Urinary bladder (tissue), 4 donors: Measurements from ENCODE around the gene MED1. TPM values are rescaled to one million over a fixed set of nuclear protein-coding genes. Genes with fewer than 3 reads are reported as not detected.
"Not testable (repeated sequence)": the region's sequence is repeated elsewhere in the genome, so short reads cannot be mapped to it uniquely, and the experiment has no call there.

Experiments used
- DNase-seq: peaks from one replicate; pipeline ENCODE4 v3.0.0-alpha.2; 2015; ENCODE audit errors: extremely low spot score
- H3K27ac ChIP-seq: one replicate; pipeline ENCODE4 v1.5.1; 2013; ENCODE audit warnings: low read depth, mild to moderate bottlenecking, moderate library complexity
- H3K36me3 ChIP-seq: one replicate; pipeline ENCODE4 v1.6.1; 2013; ENCODE audit warnings: mild to moderate bottlenecking, moderate library complexity; ENCODE audit not compliant: insufficient read depth
- H3K4me1 ChIP-seq: one replicate; pipeline ENCODE4 v1.6.1; 2013; ENCODE audit warnings: mild to moderate bottlenecking, moderate library complexity; ENCODE audit not compliant: insufficient read depth
- H3K4me3 ChIP-seq: one replicate; pipeline ENCODE4 v1.5.1; 2013; ENCODE audit warnings: low read depth, low read length
- WGBS: extraction: QIAGEN DNeasy Blood & Tissue Kit; methylation state at CpG from one replicate; pipeline ENCODE4 v1.1.7; 2013; 5-methylcytosine and 5-hydroxymethylcytosine counted together
- polyA plus RNA-seq: library from polyadenylated mRNA; stranded (reverse); fragments of 200-250 nt; gene quantifications from one replicate; pipeline ENCODE4 v1.2.3, GENCODE V29; 2013
- total RNA-seq: library from RNA; depleted of rRNA; stranded (reverse); fragments of >200 nt; gene quantifications from one replicate; pipeline ENCODE4 v1.2.3, GENCODE V29; 2014
- donor health status: healthy with polysubstance abuse.
- donor health status: healthy.

The MED1 gene
- total and polyA plus RNA-seq, 2 donors, result 17.1 to 27.4 TPM

DNA sequence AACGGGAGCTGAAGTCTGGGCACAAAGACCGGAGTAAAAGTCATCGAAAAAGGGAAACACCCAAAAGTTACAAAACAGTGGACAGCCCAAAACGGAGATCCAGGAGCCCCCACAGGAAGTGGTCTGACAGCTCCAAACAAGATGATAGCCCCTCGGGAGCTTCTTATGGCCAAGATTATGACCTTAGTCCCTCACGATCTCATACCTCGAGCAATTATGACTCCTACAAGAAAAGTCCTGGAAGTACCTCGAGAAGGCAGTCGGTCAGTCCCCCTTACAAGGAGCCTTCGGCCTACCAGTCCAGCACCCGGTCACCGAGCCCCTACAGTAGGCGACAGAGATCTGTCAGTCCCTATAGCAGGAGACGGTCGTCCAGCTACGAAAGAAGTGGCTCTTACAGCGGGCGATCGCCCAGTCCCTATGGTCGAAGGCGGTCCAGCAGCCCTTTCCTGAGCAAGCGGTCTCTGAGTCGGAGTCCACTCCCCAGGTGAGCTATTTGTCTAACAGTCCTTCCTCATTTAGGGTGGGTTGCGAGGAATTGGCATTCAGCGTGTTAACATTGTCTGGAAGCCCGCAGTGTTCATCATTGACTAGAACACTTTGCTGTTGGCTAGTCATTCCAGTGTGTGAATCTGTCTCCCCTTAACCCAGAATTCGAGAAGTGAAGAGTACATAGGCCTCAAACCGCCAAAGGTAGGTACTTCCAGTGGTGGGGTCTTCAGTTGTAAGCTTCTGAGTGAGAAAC, 11.7 kb upstream of the MED1 start:
- no peak for DNase-seq

DNA sequence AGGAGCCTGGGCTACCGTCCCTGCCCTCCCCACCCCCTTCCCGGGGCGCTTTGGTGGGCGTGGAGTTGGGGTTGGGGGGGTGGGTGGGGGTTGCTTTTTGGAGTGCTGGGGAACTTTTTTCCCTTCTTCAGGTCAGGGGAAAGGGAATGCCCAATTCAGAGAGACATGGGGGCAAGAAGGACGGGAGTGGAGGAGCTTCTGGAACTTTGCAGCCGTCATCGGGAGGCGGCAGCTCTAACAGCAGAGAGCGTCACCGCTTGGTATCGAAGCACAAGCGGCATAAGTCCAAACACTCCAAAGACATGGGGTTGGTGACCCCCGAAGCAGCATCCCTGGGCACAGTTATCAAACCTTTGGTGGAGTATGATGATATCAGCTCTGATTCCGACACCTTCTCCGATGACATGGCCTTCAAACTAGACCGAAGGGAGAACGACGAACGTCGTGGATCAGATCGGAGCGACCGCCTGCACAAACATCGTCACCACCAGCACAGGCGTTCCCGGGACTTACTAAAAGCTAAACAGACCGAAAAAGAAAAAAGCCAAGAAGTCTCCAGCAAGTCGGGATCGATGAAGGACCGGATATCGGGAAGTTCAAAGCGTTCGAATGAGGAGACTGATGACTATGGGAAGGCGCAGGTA, 11.0 kb upstream of the MED1 start:
- peak overlapping the region; percentile 72 for H3K4me3 ChIP-seq
- H3K36me3 ChIP-seq, result no peaks in the 10 kb centered on the region
- DNase-seq, result no peak
- H3K27ac ChIP-seq, result no peak overlapping the region
- no peaks in the 10 kb centered on the region for H3K4me1 ChIP-seq
- WGBS, result under 1% methylated on average over 34 of the region's 34 CpGs

More for the DNA sequence above, 11.7 kb upstream of the MED1 start:
- Histone ChIP-seq H3K36me3 (no peaks in the 10 kb centered on the region), H3K4me3 (peak overlapping the region; percentile 72), H3K27ac (no peak overlapping the region), H3K4me1 (no peaks in the 10 kb centered on the region)
- WGBS, result under 1% methylated on average over 28 of the region's 28 CpGs

DNA sequence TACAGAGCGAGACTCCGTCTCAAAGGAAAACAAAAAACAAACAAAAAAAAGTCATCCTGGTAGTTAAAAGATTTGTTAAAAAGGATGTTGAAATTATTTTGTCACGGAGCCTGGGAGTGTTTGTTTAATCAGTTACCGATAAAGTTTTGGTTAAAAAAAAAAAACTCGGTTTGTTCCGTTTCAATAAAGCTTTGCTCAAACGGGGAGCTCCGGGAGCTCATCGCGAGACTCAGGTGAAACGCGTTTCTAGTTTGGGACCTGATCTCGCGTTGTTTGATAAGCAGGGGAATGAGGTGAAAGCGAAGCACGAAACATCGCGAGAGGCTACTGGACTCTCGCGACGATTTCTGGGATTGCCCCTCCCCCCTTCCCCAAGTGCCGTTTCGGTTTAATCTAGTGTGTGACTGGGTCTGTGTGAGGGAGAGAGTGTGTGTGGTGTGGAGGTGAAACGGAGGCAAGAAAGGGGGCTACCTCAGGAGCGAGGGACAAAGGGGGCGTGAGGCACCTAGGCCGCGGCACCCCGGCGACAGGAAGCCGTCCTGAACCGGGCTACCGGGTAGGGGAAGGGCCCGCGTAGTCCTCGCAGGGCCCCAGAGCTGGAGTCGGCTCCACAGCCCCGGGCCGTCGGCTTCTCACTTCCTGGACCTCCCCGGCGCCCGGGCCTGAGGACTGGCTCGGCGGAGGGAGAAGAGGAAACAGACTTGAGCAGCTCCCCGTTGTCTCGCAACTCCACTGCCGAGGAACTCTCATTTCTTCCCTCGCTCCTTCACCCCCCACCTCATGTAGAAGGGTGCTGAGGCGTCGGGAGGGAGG, 10.3 kb upstream of the MED1 start, which contains the start of gene CDK12:
Gene CDK12 (plus strand): TSS at position 374 of the 813 bp plus-strand sequence. CDS start 586 bp downstream, outside the sequence.
- under 1% methylated on average over 49 of the region's 51 CpGs for WGBS

DNA sequence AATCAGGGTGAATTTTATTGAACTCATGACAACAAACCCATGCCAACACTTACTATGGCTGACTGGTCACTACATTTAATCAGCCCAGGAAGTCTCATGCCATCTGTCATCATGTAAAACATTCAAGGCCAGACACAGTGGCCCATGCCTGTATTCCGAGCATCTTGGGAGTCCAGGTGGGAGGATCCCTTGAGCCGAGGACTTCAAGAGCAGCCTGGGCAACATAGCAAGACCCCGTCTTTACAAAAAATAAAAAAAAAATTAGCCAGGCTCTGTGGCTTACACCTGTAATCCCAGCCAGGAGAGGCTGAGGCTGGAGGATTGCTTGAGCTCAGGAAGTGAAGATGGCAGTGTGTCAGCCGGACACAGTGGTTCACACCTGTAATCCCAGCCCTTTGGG, 4.9 kb upstream of the MED1 start:
- Histone ChIP-seq H3K36me3 (no peaks in the 10 kb centered on the region), H3K27ac (no peak overlapping the region), H3K4me1 (no peaks in the 10 kb centered on the region), H3K4me3 (no peak overlapping the region)
- no peak for DNase-seq
- WGBS, result 90% methylated on average over 4 of the region's 4 CpGs

More for the DNA sequence above, 10.3 kb upstream of the MED1 start, which contains the start of gene CDK12:
- Histone ChIP-seq H3K36me3 (no peaks in the 10 kb centered on the region), H3K27ac (peak within 1 kb of the TSS; percentile 92), H3K4me1 (no peaks in the 10 kb centered on the region), H3K4me3 (peak within 1 kb of the TSS; percentile 72)
- peak; percentile 98 for DNase-seq

DNA sequence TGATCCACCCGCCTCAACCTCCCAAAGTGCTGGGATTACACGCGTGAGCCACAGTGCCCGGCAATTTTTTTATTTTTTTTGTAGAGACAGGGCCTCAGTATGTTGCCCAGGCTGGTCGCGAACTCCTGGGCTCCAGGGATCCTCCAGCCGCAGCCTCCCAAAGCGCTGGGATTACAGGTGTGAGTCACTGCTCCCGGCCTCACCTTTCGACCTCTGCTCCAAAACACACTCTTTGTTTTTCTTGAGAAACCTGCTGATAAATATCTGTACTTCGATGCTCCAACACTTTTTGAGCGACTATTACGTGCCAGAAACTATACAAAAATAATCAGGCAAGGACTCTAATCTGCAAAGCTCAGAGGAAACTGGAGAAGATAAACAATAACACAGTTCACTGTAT, 1.0 kb downstream of the MED1 start:
- 82% methylated on average over 13 of the region's 13 CpGs for WGBS
- Histone ChIP-seq H3K4me1 (no peaks in the 10 kb centered on the region), H3K36me3 (peaks cover 3% of the 10 kb centered on the region), H3K27ac (no peak overlapping the region), H3K4me3 (peak overlapping the region; percentile 63)
- DNase-seq, result no peak

DNA sequence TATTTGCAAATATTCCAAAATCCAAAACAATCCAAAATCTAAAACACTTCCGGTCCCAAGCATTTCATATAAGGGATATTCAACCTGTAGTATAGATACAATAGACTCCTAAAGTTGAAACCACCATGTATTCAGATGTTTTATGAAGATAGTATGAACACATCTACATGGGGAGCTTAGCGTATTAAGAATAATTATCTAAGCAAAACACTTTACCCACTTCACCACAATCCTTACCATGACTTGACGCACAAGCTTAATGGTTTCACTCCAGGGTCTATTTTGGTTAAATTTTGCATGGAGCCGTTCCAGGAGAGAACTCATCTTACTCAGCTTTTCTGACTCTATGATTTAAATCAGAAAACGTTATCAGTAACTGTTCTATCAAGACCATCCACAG, 3.5 kb downstream of the MED1 start:
- Histone ChIP-seq H3K27ac (no peak overlapping the region), H3K4me3 (no peak overlapping the region), H3K36me3 (peaks cover 3% of the 10 kb centered on the region), H3K4me1 (no peaks in the 10 kb centered on the region)
- no peak for DNase-seq
- 90% methylated on average over 5 of the region's 5 CpGs for WGBS

DNA sequence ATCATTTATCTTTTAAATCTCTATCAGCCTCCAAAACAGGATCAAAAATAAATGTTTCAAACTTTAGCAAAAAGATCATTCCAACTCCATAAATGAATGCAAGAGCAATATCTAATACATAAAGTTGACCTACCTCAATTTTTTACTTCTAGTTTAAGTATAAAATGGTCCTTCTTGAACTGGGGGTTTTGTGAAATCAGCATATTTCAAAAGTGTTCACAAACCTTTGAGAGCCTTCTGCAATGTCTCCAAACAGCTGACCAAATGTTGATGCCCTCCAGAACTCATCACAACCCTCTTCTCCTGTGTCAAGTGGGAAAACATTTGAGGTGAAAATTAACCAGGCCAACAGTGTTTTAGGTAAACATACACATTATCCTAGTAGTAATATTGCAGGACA, 7.7 kb downstream of the MED1 start:
- no peak for DNase-seq
- H3K27ac ChIP-seq, result no peak overlapping the region
- H3K36me3 ChIP-seq, result peaks cover 6% of the 10 kb centered on the region

DNA sequence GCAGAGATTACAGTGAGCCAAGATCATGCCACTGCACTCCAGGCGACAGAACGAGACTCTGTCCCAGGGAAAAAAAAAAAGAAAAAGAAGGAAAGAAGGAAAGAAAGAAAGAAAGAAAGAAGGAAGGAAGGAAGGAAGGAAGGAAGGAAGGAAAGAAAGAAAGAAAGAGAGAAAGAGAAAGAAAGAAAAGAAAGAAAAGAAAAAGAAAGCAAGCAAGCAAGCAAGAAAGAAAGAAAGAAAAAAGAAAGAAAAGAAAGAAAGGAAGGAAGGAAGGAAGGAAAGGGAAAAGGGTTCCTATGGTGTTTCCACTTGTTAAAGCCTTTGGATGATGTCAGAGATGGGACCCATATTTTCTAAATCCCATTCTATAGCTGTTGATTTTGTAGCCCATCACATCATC, 11.2 kb downstream of the MED1 start:
- not testable (repeated sequence) for DNase-seq, H3K4me3 ChIP-seq, H3K36me3 ChIP-seq, H3K27ac ChIP-seq, H3K4me1 ChIP-seq
- over 99% methylated on average over 2 of the region's 2 CpGs for WGBS

More for the DNA sequence above, 7.7 kb downstream of the MED1 start:
- Histone ChIP-seq H3K4me1 (no peaks in the 10 kb centered on the region), H3K4me3 (no peak overlapping the region)

DNA sequence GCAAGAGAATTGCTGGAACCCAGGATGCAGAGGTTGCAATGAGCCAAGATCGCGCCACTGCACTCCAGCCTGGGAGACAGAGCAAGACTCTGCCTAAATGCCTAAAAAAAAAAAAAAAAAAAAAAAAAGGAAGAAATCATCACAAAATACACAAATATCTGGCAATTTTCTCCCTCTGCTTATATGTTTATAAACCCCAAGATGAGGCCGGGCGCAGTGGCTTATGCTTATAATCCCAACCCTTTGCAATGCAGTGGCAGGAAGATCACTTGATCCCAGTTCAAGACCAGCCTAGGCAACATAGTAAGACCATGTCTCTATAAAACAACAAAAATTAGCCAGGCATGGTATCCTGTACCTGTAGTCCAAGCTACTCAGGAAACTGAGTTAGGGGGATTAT, 21.5 kb downstream of the MED1 start:
- H3K4me1 ChIP-seq, result no peaks in the 10 kb centered on the region
- H3K4me3 ChIP-seq, result no peak overlapping the region
- H3K36me3 ChIP-seq, result peaks cover 9% of the 10 kb centered on the region
- 96% methylated on average over 4 of the region's 4 CpGs for WGBS
- no peak for DNase-seq
- no peak overlapping the region for H3K27ac ChIP-seq

DNA sequence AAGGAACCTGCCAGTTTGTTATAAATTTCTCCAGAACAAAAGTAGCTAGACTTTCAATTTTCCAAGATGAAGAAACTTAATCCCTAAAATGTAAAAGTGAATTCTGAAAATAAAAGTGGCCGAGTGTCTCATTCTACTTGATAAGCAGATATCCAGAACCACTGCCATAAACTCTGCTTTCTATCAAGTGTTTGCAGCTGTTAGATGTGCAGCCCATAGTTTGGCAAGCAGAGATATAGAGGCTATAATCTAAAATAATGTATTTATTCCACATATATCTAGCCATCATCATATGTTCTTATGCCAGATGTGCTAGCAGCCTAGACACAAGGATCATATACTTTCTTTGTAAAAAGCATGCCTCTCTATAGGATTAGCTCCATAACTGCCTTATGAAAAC, 34.9 kb downstream of the MED1 start:
- Histone ChIP-seq H3K36me3 (peaks cover 12% of the 10 kb centered on the region), H3K4me1 (no peaks in the 10 kb centered on the region), H3K4me3 (no peak overlapping the region), H3K27ac (no peak overlapping the region)
- 78% methylated on average over 1 of the region's 1 CpG for WGBS
- no peak for DNase-seq

DNA sequence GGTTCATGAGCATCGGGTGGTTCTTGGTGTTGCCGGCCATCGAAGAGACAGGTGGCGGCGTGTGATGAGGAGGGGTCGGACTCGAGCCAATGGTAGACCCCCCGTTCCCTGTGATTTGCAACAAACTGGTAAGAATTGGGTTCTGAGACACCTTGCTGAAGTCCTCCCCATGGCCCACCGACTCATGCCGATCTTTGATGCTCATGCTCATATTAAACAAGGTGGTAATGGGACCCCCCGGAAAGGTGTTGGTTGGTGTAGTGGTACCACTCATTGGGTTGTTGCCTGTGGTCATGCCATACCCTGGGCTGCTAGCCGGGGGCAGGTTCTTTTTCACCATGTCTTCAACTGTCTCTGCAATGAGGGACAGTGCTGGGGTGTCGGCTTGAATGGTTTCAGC, 40.8 kb downstream of the MED1 start:
- H3K4me3 ChIP-seq, result no peak overlapping the region
- no peak for DNase-seq
- WGBS, result 96% methylated on average over 13 of the region's 13 CpGs
- H3K36me3 ChIP-seq, result peaks cover 8% of the 10 kb centered on the region
- H3K4me1 ChIP-seq, result no peaks in the 10 kb centered on the region
- H3K27ac ChIP-seq, result no peak overlapping the region

DNA sequence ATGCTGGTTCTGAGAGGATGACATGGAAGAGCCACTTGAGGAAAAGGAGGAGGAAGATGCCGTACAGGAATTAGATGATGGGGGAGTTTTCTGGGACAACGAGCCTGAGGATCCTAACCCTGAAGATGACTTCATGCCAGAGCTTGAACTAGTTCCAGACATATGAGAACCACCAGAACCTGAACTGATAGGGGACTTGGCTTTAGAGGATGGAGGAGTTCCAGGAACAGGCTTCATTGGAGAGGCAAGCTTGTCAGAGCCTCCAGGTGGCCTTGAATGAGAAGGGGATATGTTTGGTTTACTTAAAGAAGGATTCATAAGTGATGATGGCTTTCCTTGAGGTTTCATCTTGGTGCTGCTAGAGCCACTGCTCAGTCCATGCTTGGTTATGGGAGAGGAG, 42.7 kb downstream of the MED1 start:
- Histone ChIP-seq H3K4me3 (no peak overlapping the region), H3K4me1 (no peaks in the 10 kb centered on the region), H3K27ac (no peak overlapping the region), H3K36me3 (peaks cover 5% of the 10 kb centered on the region)
- 58% methylated on average over 2 of the region's 2 CpGs for WGBS
- no peak for DNase-seq

DNA sequence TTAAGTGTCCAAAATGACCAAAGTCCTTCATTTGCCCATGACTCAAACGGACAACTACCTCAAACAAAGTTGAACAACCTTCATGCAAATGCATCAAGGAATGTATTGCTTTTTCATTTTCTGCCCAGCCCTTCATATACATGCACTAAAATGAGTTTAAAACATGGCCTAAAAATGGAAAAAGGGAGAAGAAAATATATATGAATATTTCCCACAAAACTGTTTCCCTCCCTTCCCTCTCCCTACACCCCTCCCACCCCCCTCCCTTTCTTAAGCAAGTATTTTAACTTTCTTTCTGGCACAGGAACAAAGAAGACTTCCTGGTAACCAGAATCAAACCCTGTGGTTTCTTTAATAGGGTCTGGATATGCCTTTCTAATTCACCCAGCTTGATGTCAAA, 44.1 kb downstream of the MED1 start:
- 80% methylated on average over 1 of the region's 1 CpG for WGBS
- Histone ChIP-seq H3K36me3 (peaks cover 5% of the 10 kb centered on the region), H3K4me1 (no peaks in the 10 kb centered on the region), H3K27ac (no peak overlapping the region), H3K4me3 (no peak overlapping the region)
- no peak for DNase-seq
